Neural cell (in vitro differentiated cells): Measurements from ENCODE around the gene KPNA1. TPM values are rescaled to one million over a fixed set of nuclear protein-coding genes. Genes with fewer than 3 reads are reported as not detected.

Experiments
- H2AFZ ChIP-seq: fragments of 200-600, 300-800 bp; sonication (generic), shearing (Covaris generic); 2 replicates; pipeline ENCODE4 v1.6.0; 2014; ENCODE audit warnings: low read depth, mild to moderate bottlenecking, antibody characterized with exemption, low read length, moderate library complexity
- H3F3A ChIP-seq: fragments of 200-600 bp; shearing (Covaris generic); 2 replicates; pipeline ENCODE4 v1.6.1; 2016; ENCODE audit warnings: mild to moderate bottlenecking, moderate library complexity, mixed read lengths, antibody characterized with exemption, low read length; ENCODE audit not compliant: insufficient read depth, poor library complexity, severe bottlenecking
- H3K27ac ChIP-seq: fragments of 200-600, 300-800 bp; sonication (generic), shearing (Covaris generic); 2 replicates; pipeline ENCODE4 v1.5.1; 2014; ENCODE audit warnings: mild to moderate bottlenecking, low read length, moderate library complexity
- H3K27me3 ChIP-seq: fragments of 300-800, 200-600 bp; sonication (generic), shearing (Covaris generic); 2 replicates; pipeline ENCODE4 v1.6.0; 2014; ENCODE audit warnings: mild to moderate bottlenecking, low read depth, low read length, moderate library complexity; ENCODE audit not compliant: insufficient read depth
- H3K36me3 ChIP-seq: fragments of 300-800, 200-600 bp; sonication (generic), shearing (Covaris generic); 2 replicates; pipeline ENCODE4 v1.5.1; 2014; ENCODE audit warnings: mild to moderate bottlenecking, antibody characterized with exemption, low read length, moderate library complexity; ENCODE audit not compliant: insufficient read depth
- H3K4me2 ChIP-seq: fragments of 300-800, 200-600 bp; sonication (generic), shearing (Covaris generic); 2 replicates; pipeline ENCODE4 v1.6.0; 2014; ENCODE audit warnings: mild to moderate bottlenecking, low read length
- H3K4me3 ChIP-seq: fragments of 300-800, 200-600 bp; sonication (generic), shearing (Covaris generic); 2 replicates; pipeline ENCODE4 v1.5.1; 2014; ENCODE audit warnings: mild to moderate bottlenecking, low read length, moderate library complexity
- H3K79me2 ChIP-seq: fragments of 200-600 bp; shearing (Covaris generic); replicated peaks from 2 replicates; pipeline ENCODE4 v1.6.0; 2014; ENCODE audit warnings: mild to moderate bottlenecking, low read length, moderate library complexity; ENCODE audit not compliant: insufficient read depth
- H3K9ac ChIP-seq: fragments of 300-800, 200-600 bp; sonication (generic), shearing (Covaris generic); 2 replicates; pipeline ENCODE4 v1.6.1; 2016; ENCODE audit warnings: mild to moderate bottlenecking, low read length, mixed read lengths
- H3K9me2 ChIP-seq: fragments of 200-600 bp; shearing (Covaris generic); 2 replicates; pipeline ENCODE4 v1.6.1; 2016; ENCODE audit warnings: mild to moderate bottlenecking, low read length, mixed read lengths; ENCODE audit not compliant: insufficient read depth
- H3K9me3 ChIP-seq: fragments of 200-600, 300-800 bp; sonication (generic), shearing (Covaris generic); 2 replicates; pipeline ENCODE4 v1.6.1; 2016; ENCODE audit warnings: mild to moderate bottlenecking, mixed run types, low read length, moderate library complexity, mixed read lengths
- H4K20me1 ChIP-seq: fragments of 200-600 bp; shearing (Covaris generic); 2 replicates; pipeline ENCODE4 v1.6.1; 2016; ENCODE audit warnings: mild to moderate bottlenecking, mixed run types; ENCODE audit not compliant: insufficient read depth
- EP300 ChIP-seq: fragments of 450-650 bp; conservative IDR thresholded peaks from 2 replicates; pipeline ENCODE4 v1.6.1; 2014; ENCODE audit warnings: antibody characterized with exemption, mild to moderate bottlenecking, moderate library complexity; ENCODE audit not compliant: poor library complexity, severe bottlenecking
- EZH2 ChIP-seq: fragments of 200-600, 300-800 bp; shearing (Covaris generic), sonication (generic); IDR thresholded peaks from 2 replicates; pipeline ENCODE4 v1.6.1; 2014; ENCODE audit warnings: antibody characterized with exemption, low read length, borderline replicate concordance, mild to moderate bottlenecking; ENCODE audit not compliant: insufficient read depth, poor library complexity, severe bottlenecking
- MXI1 ChIP-seq: fragments of 450-650 bp; conservative IDR thresholded peaks from 2 replicates; pipeline ENCODE4 v1.6.1; 2014; ENCODE audit warnings: antibody characterized with exemption, mild to moderate bottlenecking; ENCODE audit not compliant: poor library complexity, severe bottlenecking
- POLR2AphosphoS5 ChIP-seq: IDR thresholded peaks from 2 replicates; pipeline ENCODE4 v1.6.1; 2012
- RAD21 ChIP-seq: fragments of 450-650 bp; conservative IDR thresholded peaks from 2 replicates; pipeline ENCODE4 v1.6.1; 2014; ENCODE audit warnings: antibody characterized with exemption, mild to moderate bottlenecking, moderate library complexity
- SMC3 ChIP-seq: fragments of 450-650 bp; conservative IDR thresholded peaks from 2 replicates; pipeline ENCODE4 v1.6.1; 2014; ENCODE audit warnings: antibody characterized with exemption, mild to moderate bottlenecking, moderate library complexity; ENCODE audit not compliant: poor library complexity
- TAF1 ChIP-seq: IDR thresholded peaks from 2 replicates; pipeline ENCODE4 v1.6.1; 2012; ENCODE audit warnings: low read depth
- polyA plus RNA-seq: library from polyadenylated mRNA; depleted of rRNA; stranded (reverse); fragments of >200 nt; gene quantifications from 2 replicates; pipeline ENCODE4 v1.2.3, GENCODE V29; 2014
- TF ChIP-seq, protein P1 (sequence below): fragments of 450-650 bp; IDR thresholded peaks from 2 replicates; pipeline ENCODE4 v1.5.1; 2014; ENCODE audit warnings: antibody characterized with exemption, mild to moderate bottlenecking, moderate library complexity; ENCODE audit not compliant: poor library complexity, severe bottlenecking
- TF ChIP-seq, protein P2 (sequence below): IDR thresholded peaks from 2 replicates; pipeline ENCODE4 v1.6.1; 2012; ENCODE audit warnings: borderline replicate concordance

The KPNA1 gene
- polyA plus RNA-seq, 1 donor from 2014 or later = 35.8 TPM

DNA sequence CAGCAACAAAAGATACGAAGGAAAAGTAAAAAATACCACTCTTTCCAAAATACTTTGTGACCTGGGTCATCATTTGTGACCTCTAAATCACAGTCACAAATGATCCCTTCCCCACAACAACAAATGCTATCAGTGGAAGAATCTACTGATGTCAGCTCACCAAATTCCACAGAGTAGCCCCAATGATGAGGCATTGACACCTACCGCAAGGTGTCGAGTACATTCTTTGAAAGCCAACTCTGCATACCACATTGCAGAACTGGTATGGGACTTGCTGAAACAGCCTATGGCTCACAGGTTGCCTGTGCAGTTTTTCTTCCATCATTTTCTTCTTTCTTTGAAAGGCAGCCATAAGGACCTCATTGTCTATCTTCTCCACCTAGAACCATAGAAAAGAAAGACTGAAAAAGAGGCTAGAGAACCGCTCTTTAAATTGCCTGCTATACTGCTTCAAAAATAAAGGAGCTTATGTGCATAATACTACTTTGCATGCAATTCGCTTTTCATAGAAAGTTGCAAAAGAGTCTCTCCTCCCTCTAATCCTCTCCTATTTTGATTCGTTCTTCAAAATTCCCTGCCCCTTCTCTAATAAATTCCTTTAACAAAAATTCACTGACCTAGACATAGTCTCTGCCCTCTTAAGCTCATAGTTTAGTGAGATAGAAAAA lies 21.4 kb upstream of the KPNA1 start:
- Histone ChIP-seq H2AFZ (no peak overlapping the region), H3K9me2 (no peaks in the 10 kb centered on the region), H4K20me1 (no peaks in the 10 kb centered on the region), H3F3A (no peaks in the 10 kb centered on the region), H3K36me3 (no peaks in the 10 kb centered on the region), H3K9ac (no peak overlapping the region), H3K27ac (no peak overlapping the region), H3K79me2 (no peaks in the 10 kb centered on the region), H3K4me3 (no peak overlapping the region), H3K27me3 (no peaks in the 10 kb centered on the region), H3K9me3 (no peaks in the 10 kb centered on the region), H3K4me2 (no peak overlapping the region)
- TF ChIP-seq MXI1 (no peak), TAF1 (no peak), EP300 (no peak), EZH2 (no peak), SMC3 (no peak), RAD21 (no peak), POLR2AphosphoS5 (no peak)
- TF ChIP-seq, protein P1, sequence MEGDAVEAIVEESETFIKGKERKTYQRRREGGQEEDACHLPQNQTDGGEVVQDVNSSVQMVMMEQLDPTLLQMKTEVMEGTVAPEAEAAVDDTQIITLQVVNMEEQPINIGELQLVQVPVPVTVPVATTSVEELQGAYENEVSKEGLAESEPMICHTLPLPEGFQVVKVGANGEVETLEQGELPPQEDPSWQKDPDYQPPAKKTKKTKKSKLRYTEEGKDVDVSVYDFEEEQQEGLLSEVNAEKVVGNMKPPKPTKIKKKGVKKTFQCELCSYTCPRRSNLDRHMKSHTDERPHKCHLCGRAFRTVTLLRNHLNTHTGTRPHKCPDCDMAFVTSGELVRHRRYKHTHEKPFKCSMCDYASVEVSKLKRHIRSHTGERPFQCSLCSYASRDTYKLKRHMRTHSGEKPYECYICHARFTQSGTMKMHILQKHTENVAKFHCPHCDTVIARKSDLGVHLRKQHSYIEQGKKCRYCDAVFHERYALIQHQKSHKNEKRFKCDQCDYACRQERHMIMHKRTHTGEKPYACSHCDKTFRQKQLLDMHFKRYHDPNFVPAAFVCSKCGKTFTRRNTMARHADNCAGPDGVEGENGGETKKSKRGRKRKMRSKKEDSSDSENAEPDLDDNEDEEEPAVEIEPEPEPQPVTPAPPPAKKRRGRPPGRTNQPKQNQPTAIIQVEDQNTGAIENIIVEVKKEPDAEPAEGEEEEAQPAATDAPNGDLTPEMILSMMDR = no peak
- TF ChIP-seq, protein P2, sequence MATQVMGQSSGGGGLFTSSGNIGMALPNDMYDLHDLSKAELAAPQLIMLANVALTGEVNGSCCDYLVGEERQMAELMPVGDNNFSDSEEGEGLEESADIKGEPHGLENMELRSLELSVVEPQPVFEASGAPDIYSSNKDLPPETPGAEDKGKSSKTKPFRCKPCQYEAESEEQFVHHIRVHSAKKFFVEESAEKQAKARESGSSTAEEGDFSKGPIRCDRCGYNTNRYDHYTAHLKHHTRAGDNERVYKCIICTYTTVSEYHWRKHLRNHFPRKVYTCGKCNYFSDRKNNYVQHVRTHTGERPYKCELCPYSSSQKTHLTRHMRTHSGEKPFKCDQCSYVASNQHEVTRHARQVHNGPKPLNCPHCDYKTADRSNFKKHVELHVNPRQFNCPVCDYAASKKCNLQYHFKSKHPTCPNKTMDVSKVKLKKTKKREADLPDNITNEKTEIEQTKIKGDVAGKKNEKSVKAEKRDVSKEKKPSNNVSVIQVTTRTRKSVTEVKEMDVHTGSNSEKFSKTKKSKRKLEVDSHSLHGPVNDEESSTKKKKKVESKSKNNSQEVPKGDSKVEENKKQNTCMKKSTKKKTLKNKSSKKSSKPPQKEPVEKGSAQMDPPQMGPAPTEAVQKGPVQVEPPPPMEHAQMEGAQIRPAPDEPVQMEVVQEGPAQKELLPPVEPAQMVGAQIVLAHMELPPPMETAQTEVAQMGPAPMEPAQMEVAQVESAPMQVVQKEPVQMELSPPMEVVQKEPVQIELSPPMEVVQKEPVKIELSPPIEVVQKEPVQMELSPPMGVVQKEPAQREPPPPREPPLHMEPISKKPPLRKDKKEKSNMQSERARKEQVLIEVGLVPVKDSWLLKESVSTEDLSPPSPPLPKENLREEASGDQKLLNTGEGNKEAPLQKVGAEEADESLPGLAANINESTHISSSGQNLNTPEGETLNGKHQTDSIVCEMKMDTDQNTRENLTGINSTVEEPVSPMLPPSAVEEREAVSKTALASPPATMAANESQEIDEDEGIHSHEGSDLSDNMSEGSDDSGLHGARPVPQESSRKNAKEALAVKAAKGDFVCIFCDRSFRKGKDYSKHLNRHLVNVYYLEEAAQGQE = no peak

DNA sequence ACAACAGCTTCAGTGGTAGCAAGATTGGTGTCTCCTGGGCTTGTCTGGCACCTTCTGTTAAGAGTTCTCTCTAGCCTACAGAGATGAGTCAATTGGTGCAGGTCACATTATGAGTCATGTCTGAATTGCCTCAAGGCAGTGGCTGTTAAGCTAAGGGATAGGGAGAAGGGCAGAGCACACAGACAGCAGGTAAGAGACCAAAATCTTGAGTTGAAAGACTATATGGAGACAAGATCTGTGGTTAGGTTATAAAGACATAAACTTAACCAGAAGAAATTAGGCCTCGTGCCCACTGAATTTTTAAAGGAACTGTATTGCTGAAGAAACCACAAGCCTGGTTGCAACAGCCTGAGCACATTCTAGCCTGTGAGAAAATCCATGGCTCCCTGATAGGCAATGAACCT lies 19.2 kb upstream of the KPNA1 start:
- TF ChIP-seq SMC3 = no peak
- TF ChIP-seq POLR2AphosphoS5 = no peak
- no peak for TF ChIP-seq RAD21
- no peak for TF ChIP-seq MXI1
- TF ChIP-seq TAF1 = no peak
- no peak for TF ChIP-seq EZH2
- no peak for TF ChIP-seq EP300
- TF ChIP-seq, protein P1 = no peak
- TF ChIP-seq, protein P2 = no peak
- Histone ChIP-seq H3K9me2 (no peaks in the 10 kb centered on the region), H2AFZ (no peak overlapping the region), H3K4me3 (no peak overlapping the region), H3F3A (no peaks in the 10 kb centered on the region), H3K9me3 (no peaks in the 10 kb centered on the region), H3K36me3 (no peaks in the 10 kb centered on the region), H3K27me3 (no peaks in the 10 kb centered on the region), H3K9ac (no peak overlapping the region), H3K4me2 (no peak overlapping the region), H3K79me2 (no peaks in the 10 kb centered on the region), H3K27ac (no peak overlapping the region), H4K20me1 (no peaks in the 10 kb centered on the region)
